HepG2 (cell line): ENCODE results near the gene MAP2K7. TPM values are rescaled to one million over a fixed set of nuclear protein-coding genes. Genes with fewer than 3 reads are reported as not detected.

ENCODE experiments used
- ELK4 ChIP-seq: sonication (generic); formaldehyde crosslinking; IDR thresholded peaks from 2 replicates; pipeline ENCODE4 v1.9.0; 2021; ENCODE audit warnings: missing genetic modification reagents, borderline replicate concordance
- HOXA3 ChIP-seq: sonication (generic); formaldehyde crosslinking; IDR thresholded peaks from 2 replicates; pipeline ENCODE4 v1.5.0; 2020; ENCODE audit warnings: missing genetic modification reagents
- IKZF4 ChIP-seq: sonication (generic); formaldehyde crosslinking; IDR thresholded peaks from 2 replicates; pipeline ENCODE4 v1.5.1; 2020; ENCODE audit warnings: borderline replicate concordance, mild to moderate bottlenecking, low read depth, missing genetic modification reagents; ENCODE audit errors: not compliant biosample characterization
- JUND ChIP-seq: sonication (generic); formaldehyde crosslinking; IDR thresholded peaks from 2 replicates; pipeline ENCODE4 v1.8.0; 2022; ENCODE audit warnings: mild to moderate bottlenecking, missing genetic modification reagents
- MAF1 ChIP-seq: sonication (generic); formaldehyde crosslinking; IDR thresholded peaks from 2 replicates; pipeline ENCODE4 v1.5.0; 2020; ENCODE audit warnings: missing genetic modification reagents, borderline replicate concordance
- NFKB2 ChIP-seq: sonication (generic); formaldehyde crosslinking; IDR thresholded peaks from 2 replicates; pipeline ENCODE4 v1.4.0; 2020; ENCODE audit warnings: missing genetic modification reagents, borderline replicate concordance
- SKIL ChIP-seq: sonication (generic); formaldehyde crosslinking; IDR thresholded peaks from 2 replicates; pipeline ENCODE4 v1.8.0; 2022; ENCODE audit warnings: missing genetic modification reagents, mild to moderate bottlenecking, moderate library complexity, borderline replicate concordance
- TEAD3 ChIP-seq: optimal IDR thresholded peaks from 2 replicates; pipeline ENCODE3; 2016; ENCODE audit warnings: borderline replicate concordance
- ZMAT5 ChIP-seq: sonication (generic); formaldehyde crosslinking; IDR thresholded peaks from 2 replicates; pipeline ENCODE4 v1.5.0; 2020; ENCODE audit warnings: mild to moderate bottlenecking, low read depth, missing genetic modification reagents, borderline replicate concordance
- ZNF142 ChIP-seq: sonication (generic); formaldehyde crosslinking; IDR thresholded peaks from 2 replicates; pipeline ENCODE4 v1.4.0; 2020; ENCODE audit warnings: missing genetic modification reagents
- ZNF276 ChIP-seq: sonication (generic); formaldehyde crosslinking; IDR thresholded peaks from 2 replicates; pipeline ENCODE4 v1.4.0; 2020; ENCODE audit warnings: mild to moderate bottlenecking, low read depth, missing genetic modification reagents
- ZNF644 ChIP-seq: IDR thresholded peaks from 2 replicates; pipeline ENCODE4 v1.6.1; 2016; ENCODE audit warnings: low read depth
- ZNF670 ChIP-seq: sonication (generic); formaldehyde crosslinking; IDR thresholded peaks from 2 replicates; pipeline ENCODE4 v1.8.0; 2022; ENCODE audit warnings: mild to moderate bottlenecking, missing genetic modification reagents, borderline replicate concordance
- ZNF878 ChIP-seq: sonication (generic); formaldehyde crosslinking; IDR thresholded peaks from 2 replicates; pipeline ENCODE4 v1.8.1; 2023; ENCODE audit warnings: mild to moderate bottlenecking, missing genetic modification reagents, moderate library complexity
- polyA plus RNA-seq, 8 experiments: library from polyadenylated mRNA; depleted of rRNA in 3 of 8; stranded (reverse) in 7 of 8; unstranded in 1 of 8; fragments of >200 nt; fragmentation: Illumina TruSeq in 4 of 8; extraction: Trizol in 4 of 8; gene quantifications; 2 replicates each; pipeline versions ENCODE4 v1.2.1 to v1.2.3, GENCODE V29; 2011 to 2016; ENCODE audit warnings: low read depth in 4 of 8, missing spikeins in 1 of 8, mixed read lengths in 1 of 8; ENCODE audit not compliant: insufficient read depth in 1 of 8
- total RNA-seq, 5 experiments: library from RNA; depleted of rRNA; stranded (reverse); fragments of >200 nt; fragmentation: Illumina TruSeq; extraction: Trizol; gene quantifications; 2 replicates each; pipeline ENCODE4 v1.2.3, GENCODE V29; 2016; ENCODE audit warnings: low read depth in 1 of 5

The MAP2K7 gene
- total and polyA plus RNA-seq, 2 of the 13 experiments (the other 11 are each of a cell fraction or from before 2014, with no cell fraction given), result 9.0 to 10.8 TPM

- TF ChIP-seq NFKB2 (CRISPR knock-in tag) (no peak; the same call in 1 of the 2 replicates), JUND (CRISPR knock-in tag) (no peak), ZMAT5 (CRISPR knock-in tag) (no peak), ZNF644 (no peak), ELK4 (no peak), ZNF670 (no peak), SKIL (CRISPR knock-in tag) (no peak), ZNF142 (no peak), TEAD3 (CRISPR knock-in tag) (no peak), IKZF4 (CRISPR knock-in tag) (no peak), ZNF878 (no peak), ZNF276 (no peak), HOXA3 (0 out of 2 replicates have a peak, but pooled peaks have one; percentile 6), MAF1 (CRISPR knock-in tag) (no peak)
These were observed 10.9 kb downstream of the MAP2K7 start, which contains the start of gene TGFBR3L (continued) for GRCh38 chr19:7914598-7915045.
